T-helper 1 cell treated with Interleukin-12 subunit alpha and Interleukin-12 subunit beta and Interleukin-4 antibody, amounts not matched to agents 30 μg/mL and 1 μg/mL, for 36 hours (primary cell): ENCODE data around the gene NDUFC1.

ENCODE experiments used
- H3K27ac Mint-ChIP-seq: one replicate; pipeline ENCODE4 v1.8.0; 2021; ENCODE audit warnings: mild to moderate bottlenecking, mixed read lengths
- H3K27me3 Mint-ChIP-seq: one replicate; pipeline ENCODE4 v1.8.0; 2021; ENCODE audit warnings: low read depth, mixed read lengths
- H3K36me3 Mint-ChIP-seq: one replicate; pipeline ENCODE4 v1.8.0; 2021; ENCODE audit warnings: low read depth, mixed read lengths
- H3K4me1 Mint-ChIP-seq: one replicate; pipeline ENCODE4 v1.8.0; 2021; ENCODE audit warnings: low read depth, mixed read lengths
- H3K4me3 Mint-ChIP-seq: one replicate; pipeline ENCODE4 v1.8.0; 2021; ENCODE audit warnings: mild to moderate bottlenecking, moderate library complexity, mixed read lengths
- H3K9me3 Mint-ChIP-seq: one replicate; pipeline ENCODE4 v1.8.0; 2021; ENCODE audit warnings: mixed read lengths

The NDUFC1 gene

GRCh38 chr4:139312552-139313332, 10.5 kb upstream of the NDUFC1 start:
- H3K4me1 Mint-ChIP-seq, result peaks cover 52% of the 10 kb centered on the region
- H3K9me3 Mint-ChIP-seq, result no peaks in the 10 kb centered on the region
- H3K27ac Mint-ChIP-seq, result peak overlapping the region; percentile 50
- H3K27me3 Mint-ChIP-seq, result no peaks in the 10 kb centered on the region
- no peak overlapping the region for H3K4me3 Mint-ChIP-seq
- peaks cover 7% of the 10 kb centered on the region for H3K36me3 Mint-ChIP-seq

GRCh38 chr4:139311909-139312308, 9.6 kb upstream of the NDUFC1 start:
- Mint-ChIP-seq H3K27me3 (no peaks in the 10 kb centered on the region), H3K27ac (peak overlapping the region; percentile 31), H3K4me1 (peaks cover 51% of the 10 kb centered on the region), H3K4me3 (no peak overlapping the region), H3K9me3 (no peaks in the 10 kb centered on the region), H3K36me3 (peaks cover 7% of the 10 kb centered on the region)

GRCh38 chr4:139304920-139305319, 2.6 kb upstream of the NDUFC1 start:
- Mint-ChIP-seq H3K4me1 (peaks cover 28% of the 10 kb centered on the region), H3K9me3 (no peaks in the 10 kb centered on the region), H3K27ac (no peak overlapping the region)

GRCh38 chr4:139301113-139301820, 1.0 kb downstream of the NDUFC1 start, which contains the start of gene NAA15:
NAA15 (plus strand) TSS chr4:139301505; CDS start chr4:139301778, 273 bp downstream.
- H3K36me3 Mint-ChIP-seq, result peaks cover 19% of the 10 kb centered on the region
- no peaks in the 10 kb centered on the region for H3K27me3 Mint-ChIP-seq
- H3K9me3 Mint-ChIP-seq, result no peaks in the 10 kb centered on the region
- peaks cover 33% of the 10 kb centered on the region for H3K4me1 Mint-ChIP-seq
- H3K27ac Mint-ChIP-seq, result peak within 1 kb of the TSS; percentile 99
- peak within 1 kb of the TSS; percentile 99 for H3K4me3 Mint-ChIP-seq

More at GRCh38 chr4:139304920-139305319, 2.6 kb upstream of the NDUFC1 start:
- H3K36me3 Mint-ChIP-seq, result peaks cover 28% of the 10 kb centered on the region
- H3K27me3 Mint-ChIP-seq, result no peaks in the 10 kb centered on the region
- no peak overlapping the region for H3K4me3 Mint-ChIP-seq

- H3K27ac Mint-ChIP-seq, result peak overlapping the region; percentile 99
- no peaks in the 10 kb centered on the region for H3K27me3 Mint-ChIP-seq
- H3K36me3 Mint-ChIP-seq, result peaks cover 15% of the 10 kb centered on the region
- peaks cover 40% of the 10 kb centered on the region for H3K4me1 Mint-ChIP-seq
- H3K9me3 Mint-ChIP-seq, result no peaks in the 10 kb centered on the region
- peak overlapping the region; percentile 99 for H3K4me3 Mint-ChIP-seq
These were observed 1.7 kb downstream of the NDUFC1 start for GRCh38 chr4:139300431-139301112.

GRCh38 chr4:139299536-139299935, 2.7 kb downstream of the NDUFC1 start:
- Mint-ChIP-seq H3K36me3 (peaks cover 10% of the 10 kb centered on the region), H3K27ac (peak overlapping the region; percentile 99), H3K9me3 (no peaks in the 10 kb centered on the region), H3K4me3 (peak overlapping the region; percentile 99), H3K27me3 (no peaks in the 10 kb centered on the region), H3K4me1 (peaks cover 37% of the 10 kb centered on the region)

- no peak overlapping the region for H3K27ac Mint-ChIP-seq
- no peaks in the 10 kb centered on the region for H3K27me3 Mint-ChIP-seq
- H3K9me3 Mint-ChIP-seq, result no peaks in the 10 kb centered on the region
- H3K4me1 Mint-ChIP-seq, result peaks cover 36% of the 10 kb centered on the region
- peaks cover 12% of the 10 kb centered on the region for H3K36me3 Mint-ChIP-seq
- no peak overlapping the region for H3K4me3 Mint-ChIP-seq
These were observed 5.3 kb downstream of the NDUFC1 start for GRCh38 chr4:139297001-139297410.

- H3K9me3 Mint-ChIP-seq, result no peaks in the 10 kb centered on the region
- peak overlapping the region; percentile 98 for H3K27ac Mint-ChIP-seq
- peaks cover 12% of the 10 kb centered on the region for H3K36me3 Mint-ChIP-seq
- H3K27me3 Mint-ChIP-seq, result no peaks in the 10 kb centered on the region
- H3K4me1 Mint-ChIP-seq, result peaks cover 35% of the 10 kb centered on the region
- H3K4me3 Mint-ChIP-seq, result peak overlapping the region; percentile 93
These were observed 6.4 kb downstream of the NDUFC1 start for GRCh38 chr4:139295942-139296299.

GRCh38 chr4:139295206-139295941, 6.9 kb downstream of the NDUFC1 start:
- peaks cover 32% of the 10 kb centered on the region for H3K4me1 Mint-ChIP-seq
- H3K27ac Mint-ChIP-seq, result peak overlapping the region; percentile 98
- H3K27me3 Mint-ChIP-seq, result no peaks in the 10 kb centered on the region
- no peaks in the 10 kb centered on the region for H3K9me3 Mint-ChIP-seq
- peaks cover 13% of the 10 kb centered on the region for H3K36me3 Mint-ChIP-seq
- H3K4me3 Mint-ChIP-seq, result peak overlapping the region; percentile 93

- Mint-ChIP-seq H3K4me3 (no peak overlapping the region), H3K27ac (no peak overlapping the region), H3K27me3 (peaks cover 18% of the 10 kb centered on the region), H3K4me1 (peaks cover 2% of the 10 kb centered on the region), H3K9me3 (peaks cover 16% of the 10 kb centered on the region), H3K36me3 (peaks cover 19% of the 10 kb centered on the region)
These were observed 16.0 kb downstream of the NDUFC1 start for GRCh38 chr4:139286186-139286698.

- peaks cover 14% of the 10 kb centered on the region for H3K36me3 Mint-ChIP-seq
- H3K4me1 Mint-ChIP-seq, result peaks cover 12% of the 10 kb centered on the region
- H3K4me3 Mint-ChIP-seq, result no peak overlapping the region
- H3K27ac Mint-ChIP-seq, result no peak overlapping the region
- peaks cover 53% of the 10 kb centered on the region for H3K27me3 Mint-ChIP-seq
- peaks cover 16% of the 10 kb centered on the region for H3K9me3 Mint-ChIP-seq
These were observed 19.6 kb downstream of the NDUFC1 start for GRCh38 chr4:139282721-139283075.

GRCh38 chr4:139282065-139282720, 20.1 kb downstream of the NDUFC1 start:
- H3K36me3 Mint-ChIP-seq, result peaks cover 13% of the 10 kb centered on the region

GRCh38 chr4:139279760-139280620, 22.3 kb downstream of the NDUFC1 start, which contains the start of gene MGARP:
MGARP (minus strand) TSS chr4:139280225; CDS start chr4:139280158, 67 bp downstream.
- peaks cover 8% of the 10 kb centered on the region for H3K9me3 Mint-ChIP-seq
- H3K27ac Mint-ChIP-seq, result no peak within 1 kb of the TSS
- peaks cover 8% of the 10 kb centered on the region for H3K36me3 Mint-ChIP-seq
- peaks cover 71% of the 10 kb centered on the region for H3K27me3 Mint-ChIP-seq
- H3K4me1 Mint-ChIP-seq, result peaks cover 12% of the 10 kb centered on the region
- peak within 1 kb of the TSS; percentile 67 for H3K4me3 Mint-ChIP-seq

More at GRCh38 chr4:139282065-139282720, 20.1 kb downstream of the NDUFC1 start:
- Mint-ChIP-seq H3K27me3 (peaks cover 57% of the 10 kb centered on the region), H3K4me1 (peaks cover 12% of the 10 kb centered on the region), H3K9me3 (peaks cover 16% of the 10 kb centered on the region), H3K4me3 (no peak overlapping the region), H3K27ac (no peak overlapping the region)
